Left lobe of liver (tissue), 2 donors: ENCODE measurements around the gene IGFBP2. TPM values are rescaled to one million over a fixed set of nuclear protein-coding genes. Genes with fewer than 3 reads are reported as not detected.
A peak's percentile ranks its signal among the peaks of the same experiment; 100 is the strongest.

Experiments
- ATAC-seq: fragments of 200-7000 bp; cut with Tn5 transposase; one replicate; pipeline ENCODE4 v1.9.1; 2020; ENCODE audit warnings: mild to moderate bottlenecking, moderate library complexity
- DNase-seq: peaks from one replicate; pipeline ENCODE4 v3.0.0-alpha.2; 2020; ENCODE audit warnings: low spot score
- total RNA-seq: library from RNA; stranded (reverse); gene quantifications from one replicate; pipeline ENCODE4 v1.2.1, GENCODE V29; 2021
- donor health status: DM: no; HTN: no; CAD: no; lungs with moderate emphysema.
- donor health status: DM: no; HTN: yes; CAD: no.

Gene IGFBP2
- total RNA-seq, 1 donor from 2014 or later: 404 TPM

DNA sequence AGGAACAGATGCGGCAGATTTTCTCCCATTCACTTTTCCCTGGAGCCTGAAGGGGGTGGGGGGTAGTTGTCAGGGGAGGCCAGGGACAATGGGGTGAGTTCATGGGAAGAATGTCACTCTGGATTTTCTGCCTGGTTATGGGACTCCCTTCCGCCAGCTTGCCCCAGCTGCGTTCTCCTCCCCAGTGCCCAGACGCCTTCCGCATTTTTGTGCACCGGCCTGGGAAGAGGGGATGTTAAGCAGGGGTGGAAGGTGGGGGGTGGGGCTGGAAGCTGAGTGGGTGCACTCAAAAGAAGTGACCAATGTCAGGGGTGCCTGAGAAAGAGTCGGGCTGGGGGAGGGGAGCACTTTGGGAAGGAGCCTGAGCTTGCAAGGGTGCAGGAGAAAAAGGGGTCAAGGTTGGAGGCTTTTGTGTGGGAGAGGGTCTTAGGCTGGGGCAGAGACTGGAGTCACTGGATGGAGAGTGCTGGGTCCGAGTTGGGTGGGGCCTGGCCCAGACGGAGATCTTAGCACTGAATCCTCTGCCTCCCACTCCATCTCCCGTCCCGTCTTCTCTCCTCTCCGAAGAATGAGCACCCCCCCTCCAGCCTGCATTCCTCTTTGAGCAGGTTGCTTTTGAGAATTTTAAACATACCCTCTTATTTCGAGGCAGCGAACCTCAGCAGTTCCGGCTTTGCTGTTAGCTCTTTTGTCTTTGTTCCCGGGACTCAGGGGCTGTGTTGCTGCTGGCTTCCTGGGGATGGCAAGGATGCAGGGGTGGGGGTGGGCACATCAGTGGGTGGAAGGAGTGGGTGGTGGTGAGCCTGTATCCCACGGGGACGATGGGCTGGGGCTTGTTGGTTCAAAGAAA, 2.7 kb downstream of the IGFBP2 start:
- no peak for DNase-seq
- ATAC-seq: no peak

DNA sequence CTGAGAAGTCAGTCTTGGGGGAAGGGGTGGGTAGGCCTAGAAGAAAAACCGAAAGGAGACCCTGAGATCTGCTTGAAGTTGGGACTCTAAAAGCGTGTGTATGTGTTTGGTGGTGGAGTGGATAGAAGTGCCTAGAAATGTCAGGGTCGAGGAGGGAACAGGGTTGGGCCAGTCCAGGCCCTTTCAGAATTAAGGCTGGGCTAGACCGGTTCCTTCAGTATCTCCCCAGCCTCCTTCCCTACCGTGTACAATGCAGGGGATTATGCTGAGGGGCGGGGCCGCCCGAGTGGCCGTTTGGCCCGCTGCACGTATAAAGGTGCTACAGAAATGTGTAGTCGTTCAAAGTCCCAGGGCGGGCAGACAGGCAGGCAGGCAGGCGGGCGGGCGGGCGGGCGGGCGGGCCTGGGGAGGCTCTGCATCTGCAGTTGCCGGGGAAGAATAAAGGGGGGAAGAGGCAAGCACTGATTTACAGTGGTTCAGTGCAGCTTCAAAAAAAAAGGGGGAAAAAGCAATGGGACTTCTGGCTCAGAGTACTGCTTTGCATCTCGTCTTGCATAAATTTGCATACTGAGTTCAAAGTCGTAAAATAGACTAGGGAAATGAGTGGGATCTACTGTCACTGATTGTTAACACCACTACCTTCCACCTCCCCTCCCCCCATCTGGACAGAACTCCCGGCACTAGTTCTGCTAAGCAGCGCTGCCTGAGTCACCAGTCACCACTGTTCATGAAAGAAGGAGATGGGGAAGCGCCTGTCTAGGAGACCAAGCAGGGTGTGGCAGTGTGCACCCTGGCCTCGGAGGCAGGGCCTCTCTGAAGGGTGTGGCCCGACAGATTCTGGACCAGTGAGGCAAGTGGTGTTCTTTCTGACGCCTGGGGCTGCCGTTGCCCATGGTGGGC, 3.6 kb downstream of the IGFBP2 start:
- peak; percentile 69 for ATAC-seq
- peak; percentile 72 for DNase-seq

DNA sequence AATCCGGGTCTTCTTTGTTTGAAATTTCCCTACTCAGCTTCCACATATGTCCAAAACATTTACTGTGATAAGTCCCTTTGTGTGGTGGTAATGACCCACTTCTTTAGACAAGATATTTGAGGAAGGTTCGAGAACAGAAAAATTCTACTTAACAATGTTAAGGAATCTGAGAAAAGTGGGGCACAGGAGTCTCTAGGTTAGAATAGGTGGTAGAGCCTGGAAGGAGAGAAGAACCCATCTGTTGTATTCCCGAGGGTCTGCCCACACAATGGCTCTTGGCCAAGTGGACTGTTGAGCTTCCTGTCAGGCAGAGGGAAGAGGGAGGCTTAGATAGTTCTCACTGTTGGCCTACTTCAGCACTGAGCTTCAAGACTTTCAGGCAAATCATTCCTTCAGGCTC, 4.3 kb downstream of the IGFBP2 start:
- DNase-seq (no peak), ATAC-seq (no peak)

DNA sequence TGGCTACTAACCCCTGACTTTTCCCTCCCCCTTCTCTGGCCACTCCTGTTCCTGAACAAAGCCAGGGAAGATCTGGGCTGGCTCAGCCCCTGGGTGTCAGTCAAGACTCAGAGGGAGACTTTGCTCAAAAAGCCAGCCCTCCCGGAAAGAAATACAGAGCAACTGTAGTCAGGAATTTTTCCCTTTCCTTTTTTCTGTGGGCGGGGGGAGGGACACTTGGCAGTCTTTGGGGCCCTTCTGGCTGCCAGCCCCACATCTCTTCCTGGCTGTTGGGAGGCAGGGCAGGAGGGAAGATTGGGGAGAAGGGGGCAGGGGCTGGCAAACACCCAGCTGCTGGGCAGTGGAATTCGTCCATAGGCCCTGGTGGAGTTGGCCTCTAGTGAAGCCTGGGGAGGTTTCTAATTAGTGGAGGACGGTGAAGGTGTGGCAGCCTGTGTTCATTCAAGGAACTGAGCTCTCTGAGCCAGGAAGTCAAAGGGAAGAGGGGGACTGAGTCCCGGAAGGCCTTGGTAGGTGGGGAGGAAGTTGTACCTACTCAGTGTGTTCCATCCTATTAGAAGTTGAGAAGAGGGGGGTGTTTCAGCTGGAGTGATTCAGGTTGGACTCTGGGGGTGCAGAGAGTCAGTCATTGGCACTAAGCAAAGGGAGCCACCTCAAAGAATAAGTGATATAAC, 10.9 kb downstream of the IGFBP2 start:
- ATAC-seq (peak; percentile 17), DNase-seq (no peak)

DNA sequence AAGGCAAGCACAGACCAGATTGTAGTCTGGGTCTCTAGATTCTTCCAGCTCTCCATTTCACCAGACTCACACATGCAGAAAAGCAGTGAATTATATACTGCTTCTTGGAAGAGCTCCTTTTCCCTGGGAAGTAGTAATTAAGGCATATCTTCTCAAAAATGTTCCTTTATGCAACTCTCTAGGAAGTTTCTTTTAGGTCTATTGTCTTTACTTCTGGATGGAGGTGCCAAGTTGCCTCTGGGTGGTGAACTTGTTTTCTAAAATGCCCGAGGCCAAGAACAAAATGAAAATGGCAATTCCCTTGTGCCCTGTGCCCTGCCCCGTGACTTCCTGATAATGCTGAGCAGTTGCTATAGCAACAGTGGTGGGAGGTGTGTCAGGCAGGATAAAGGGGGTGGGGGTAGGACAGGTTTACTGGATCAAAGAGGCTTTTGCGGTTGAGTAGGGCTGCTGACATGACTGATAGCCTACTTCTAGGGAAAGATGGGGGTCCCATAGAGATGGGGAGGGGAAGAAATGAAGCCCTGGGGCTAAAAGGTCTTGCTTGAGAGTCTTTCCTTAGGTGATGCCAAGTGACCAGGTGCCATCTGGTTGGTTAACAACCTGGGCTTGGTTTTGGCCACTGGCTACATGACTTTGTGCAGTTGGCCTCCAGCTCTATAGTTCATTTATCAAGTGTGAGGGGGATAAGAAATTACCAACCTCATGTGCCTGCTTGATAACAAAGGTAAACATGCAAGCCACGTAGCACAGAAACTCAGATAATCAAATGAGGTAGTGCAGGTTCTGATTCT, 11.8 kb downstream of the IGFBP2 start:
- ATAC-seq: peak; percentile 41
- no peak for DNase-seq

DNA sequence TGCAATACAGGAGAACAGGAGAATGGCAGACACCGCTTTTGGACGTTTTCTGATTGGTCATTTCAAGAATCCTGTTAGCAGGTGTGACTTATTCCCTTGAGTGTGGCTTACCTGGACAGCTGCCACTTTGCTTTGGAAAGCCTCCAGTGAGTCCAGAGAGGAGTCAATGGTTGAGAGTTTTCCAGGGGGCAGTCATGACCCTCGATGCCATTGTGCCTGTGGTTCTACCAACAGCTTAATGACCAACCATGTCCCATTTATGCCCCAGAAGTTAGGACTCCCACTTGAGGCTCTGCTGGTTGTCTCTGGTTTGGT, 12.4 kb downstream of the IGFBP2 start:
- DNase-seq: peak; percentile 57

DNA sequence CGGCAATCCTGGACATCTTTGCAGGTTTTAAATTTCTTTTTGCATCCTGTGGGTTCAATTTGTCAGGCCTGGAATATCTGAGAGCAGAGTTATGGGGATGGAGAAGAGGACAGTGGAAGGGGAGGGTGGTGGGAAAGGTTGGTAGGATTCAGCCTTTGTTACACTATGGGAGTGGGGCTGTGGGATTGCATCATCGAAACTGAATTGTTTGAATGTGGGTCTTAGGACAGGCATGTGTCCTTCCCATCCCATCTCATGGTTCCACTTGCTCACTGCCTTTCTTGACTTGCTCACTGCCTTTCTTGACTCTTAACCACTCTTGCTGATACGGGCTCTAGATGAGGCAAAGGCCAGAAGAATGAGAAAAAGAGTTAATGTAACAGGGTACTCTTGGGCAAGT, 12.9 kb downstream of the IGFBP2 start:
- DNase-seq (no peak), ATAC-seq (no peak)

More for the DNA sequence above, 12.4 kb downstream of the IGFBP2 start:
- peak; percentile 55 for ATAC-seq

DNA sequence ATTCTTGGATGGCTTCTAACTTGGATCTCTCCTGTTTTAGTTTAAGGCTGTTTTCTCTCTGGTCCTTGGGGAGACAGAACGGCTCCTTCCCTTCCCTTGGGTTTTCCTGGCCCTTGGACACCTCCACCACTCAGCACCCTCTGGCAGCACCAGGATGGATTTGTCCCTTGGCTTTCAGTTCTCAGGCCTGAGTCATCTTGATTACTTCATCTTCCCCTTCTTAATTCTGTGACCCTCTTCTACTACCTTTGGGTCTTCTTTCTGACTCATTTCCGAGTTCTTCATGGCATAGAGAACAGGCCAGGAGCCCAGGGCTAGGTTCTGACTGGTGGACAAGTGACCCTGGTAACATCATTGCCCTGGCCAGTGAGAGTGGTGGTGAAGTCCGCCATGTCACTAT, 14.9 kb downstream of the IGFBP2 start:
- DNase-seq: no peak
- no peak for ATAC-seq

DNA sequence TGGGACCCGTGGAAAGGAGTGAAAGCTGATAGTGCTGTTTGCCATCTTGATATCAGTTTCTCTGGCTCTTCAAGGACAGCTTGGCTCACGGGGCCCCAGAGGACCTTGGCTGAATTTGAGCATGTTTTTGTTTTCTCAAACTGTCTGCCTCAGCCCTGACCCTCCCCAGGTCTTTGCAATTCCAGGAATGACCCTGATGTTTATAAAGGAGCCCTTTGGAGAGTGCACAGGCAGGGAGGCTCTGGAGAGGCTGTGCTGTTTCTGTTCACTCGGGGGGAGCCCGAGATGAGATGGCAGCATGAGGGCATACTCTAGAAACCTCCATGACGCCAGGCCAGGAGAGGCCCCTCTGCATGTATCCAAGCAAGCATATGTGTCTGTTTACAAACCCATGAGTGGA, 16.4 kb downstream of the IGFBP2 start:
- ATAC-seq (no peak), DNase-seq (no peak)

DNA sequence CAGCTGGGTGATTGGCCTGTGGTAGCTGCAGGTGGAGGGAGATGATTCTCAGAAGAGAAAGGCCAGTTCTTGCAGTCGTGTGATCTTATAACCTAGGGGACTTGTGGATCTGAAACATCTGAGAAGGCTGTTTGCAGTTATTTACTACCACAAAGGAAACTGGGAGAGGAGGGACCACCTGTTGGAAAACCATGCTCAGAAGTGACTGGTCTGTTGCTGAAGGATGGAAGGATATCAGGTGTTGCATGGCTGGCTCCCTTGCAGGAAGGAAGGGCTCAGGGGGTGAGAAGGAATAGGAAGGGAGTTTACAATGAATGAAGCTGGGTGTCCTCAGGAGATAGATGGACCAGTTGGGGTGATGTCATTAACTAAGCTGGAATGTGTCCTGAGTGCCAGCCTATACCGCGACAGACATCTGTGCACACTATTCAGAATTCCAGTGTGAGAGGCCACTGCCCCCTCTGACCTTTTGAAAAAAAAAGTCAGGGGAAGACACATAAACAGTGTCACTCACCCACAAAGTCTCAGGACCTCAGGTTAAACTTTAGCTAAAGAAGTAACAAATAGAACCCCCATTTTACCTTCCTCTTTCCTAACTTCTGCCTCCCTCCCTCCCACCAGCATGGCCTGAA, 17.5 kb downstream of the IGFBP2 start:
- DNase-seq (no peak), ATAC-seq (peak; percentile 31)

DNA sequence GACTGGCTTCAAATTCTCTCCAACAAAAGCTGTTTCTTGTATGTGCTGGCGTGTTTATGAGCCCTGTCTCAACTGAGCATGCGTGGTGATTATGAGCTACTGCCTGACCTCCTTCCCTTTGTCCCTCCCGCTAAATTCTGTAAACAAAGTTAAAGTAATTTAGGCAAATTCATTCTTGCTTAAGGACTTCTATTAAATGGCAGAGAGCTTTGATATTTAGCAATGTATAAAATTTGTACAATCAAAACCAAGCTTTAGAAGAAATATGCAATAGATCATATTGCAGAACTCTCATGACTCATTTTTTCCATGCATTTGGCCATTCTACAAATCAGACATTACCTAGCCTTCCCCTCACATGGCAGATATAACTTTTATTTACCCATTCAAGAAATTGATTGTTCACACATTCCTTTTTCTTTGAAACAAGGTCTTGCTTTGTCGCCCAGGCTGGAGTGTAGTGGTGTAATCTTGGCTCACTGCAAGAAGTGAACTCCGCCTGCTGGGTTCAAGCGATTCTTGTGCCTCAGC, 18.2 kb downstream of the IGFBP2 start:
- ATAC-seq (no peak), DNase-seq (no peak)

DNA sequence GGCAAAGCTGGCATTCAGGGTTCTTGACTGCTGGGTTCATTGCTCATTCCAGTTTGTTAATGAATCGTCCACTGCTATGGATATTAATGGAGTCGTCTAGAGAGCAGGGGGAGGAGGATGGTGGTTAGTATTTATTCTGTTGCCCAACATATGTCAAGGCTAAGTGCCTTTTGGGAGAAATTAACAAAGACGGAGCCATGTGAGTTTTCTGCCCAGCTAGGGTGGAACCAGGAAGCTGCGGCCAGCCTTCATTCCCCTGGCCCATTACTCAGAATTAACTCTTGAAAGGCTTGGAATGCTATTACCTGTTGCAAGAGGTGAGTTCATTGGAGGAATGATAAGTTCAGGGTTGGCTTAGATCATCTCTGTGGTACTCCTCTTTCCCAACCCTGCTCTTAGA, 19.3 kb downstream of the IGFBP2 start:
- DNase-seq (no peak), ATAC-seq (no peak)

DNA sequence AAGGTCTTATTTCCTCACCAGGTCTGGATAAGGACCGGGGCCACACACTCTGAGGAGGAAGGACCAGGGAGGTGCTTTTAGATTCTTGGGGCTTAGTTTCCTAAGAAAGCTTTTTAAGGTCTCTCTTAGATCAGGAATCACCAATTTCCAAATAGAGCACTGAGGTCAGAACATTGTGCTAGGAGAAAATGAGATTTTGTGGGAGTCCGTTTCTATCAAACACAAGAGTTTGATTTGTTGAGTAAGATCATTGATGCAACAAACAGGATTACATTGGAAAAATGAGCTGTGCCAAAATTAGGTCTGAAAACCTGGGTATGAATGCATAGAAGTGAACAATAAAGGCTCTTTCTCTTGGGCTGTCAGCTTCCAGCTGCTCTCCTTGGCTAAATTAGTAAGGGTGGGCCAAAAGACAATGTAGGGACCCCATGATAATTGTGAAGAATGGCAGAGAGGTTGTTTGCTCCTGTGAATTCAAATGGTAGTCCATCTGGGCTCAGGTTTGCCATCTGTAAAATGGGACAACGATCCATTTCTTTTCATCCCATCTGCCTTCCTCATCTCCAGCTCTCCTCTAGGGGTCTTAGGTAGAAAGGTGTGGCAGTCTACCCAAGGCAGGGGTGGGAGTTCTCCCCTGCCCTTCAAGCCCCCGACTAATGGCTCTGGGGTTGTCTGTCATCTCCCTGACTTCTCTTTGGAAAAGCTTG, 20.0 kb downstream of the IGFBP2 start:
- DNase-seq: no peak

DNA sequence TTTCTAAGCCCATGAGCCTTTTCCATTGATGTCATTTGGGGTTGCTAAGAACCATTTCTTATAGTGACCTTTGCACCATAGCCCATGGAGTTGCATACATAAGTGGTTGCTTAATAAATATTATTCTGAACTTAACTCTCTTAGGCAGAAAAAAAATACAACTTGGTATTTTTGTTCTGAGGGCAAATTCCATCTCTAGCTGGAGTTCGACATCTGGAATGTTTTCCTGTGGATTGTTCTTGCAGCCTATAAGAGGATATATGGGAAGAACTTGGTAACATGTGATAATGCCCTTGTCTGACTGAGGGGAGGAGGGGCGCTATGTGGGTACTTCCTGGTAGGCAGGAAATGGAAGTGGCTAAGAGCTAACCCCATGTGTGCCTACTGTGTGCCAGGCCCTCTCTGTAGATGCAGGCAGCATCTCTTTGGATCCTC, 20.7 kb downstream of the IGFBP2 start:
- peak; percentile 5 for ATAC-seq
- DNase-seq: no peak

More for the DNA sequence above, 20.0 kb downstream of the IGFBP2 start:
- peak; percentile 31 for ATAC-seq

DNA sequence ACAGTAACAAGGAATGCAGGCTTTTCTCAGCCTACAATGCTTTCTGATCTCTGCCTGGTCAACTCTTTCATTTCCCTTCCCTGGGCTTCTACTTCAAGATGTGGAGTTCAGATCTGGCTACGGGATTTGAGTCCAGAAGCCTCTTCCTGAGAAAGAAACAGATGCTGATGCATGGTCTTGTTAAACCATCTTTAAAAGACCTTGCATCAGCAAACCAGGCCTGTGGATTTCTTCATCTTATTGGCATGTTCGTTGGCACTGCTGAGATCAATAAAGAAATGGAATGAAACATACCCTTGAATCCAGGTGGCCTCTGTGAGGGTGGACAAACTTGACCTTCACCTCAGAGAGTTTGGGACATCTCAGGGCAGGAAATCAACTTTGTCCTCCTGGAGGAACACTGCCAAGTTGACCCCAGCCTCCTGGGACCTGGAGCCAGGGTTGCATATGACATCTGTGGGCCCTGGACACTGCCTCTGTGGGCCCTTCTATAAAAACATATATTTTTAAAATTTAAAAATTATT, 21.4 kb downstream of the IGFBP2 start:
- no peak for DNase-seq
- ATAC-seq: peak; percentile 49

DNA sequence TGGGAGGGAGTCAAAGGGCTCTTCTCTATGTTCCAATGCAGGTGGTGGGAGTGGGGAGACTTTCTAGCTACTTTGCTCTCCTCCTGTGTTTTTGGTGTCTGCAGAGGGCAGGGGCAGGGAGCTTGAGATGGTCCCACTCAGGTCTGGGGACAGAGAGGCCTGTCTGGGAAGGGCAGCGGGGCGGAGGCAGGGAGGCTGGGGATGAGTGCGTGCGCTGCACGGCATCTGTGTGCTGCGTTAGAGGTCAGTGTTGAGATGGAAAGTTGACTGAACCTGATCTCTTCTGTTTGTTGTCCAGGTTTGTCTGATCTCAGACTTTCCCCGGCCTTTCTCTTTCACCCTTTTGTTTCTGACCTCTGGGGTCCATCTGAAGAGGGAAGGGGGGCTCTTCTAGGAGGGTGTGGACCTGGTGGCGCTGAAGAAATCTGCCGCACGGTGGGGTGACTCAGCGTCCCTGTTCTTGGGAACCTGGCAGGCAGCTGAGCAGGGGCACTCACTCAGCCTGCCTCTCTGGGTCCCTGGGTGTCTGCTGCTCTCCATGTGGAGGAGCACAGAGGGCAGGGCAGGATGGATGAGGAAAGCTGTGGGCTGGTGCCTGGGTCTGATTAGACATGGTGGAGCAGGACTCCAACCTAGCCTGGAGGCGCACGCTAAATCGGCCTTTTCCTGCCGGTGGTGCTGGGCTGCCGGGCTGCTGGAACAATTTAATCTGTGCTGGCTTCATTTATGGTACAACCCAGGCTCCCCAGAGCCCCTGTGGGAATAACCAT, 24.1 kb downstream of the IGFBP2 start:
- ATAC-seq: no peak
- DNase-seq: no peak

DNA sequence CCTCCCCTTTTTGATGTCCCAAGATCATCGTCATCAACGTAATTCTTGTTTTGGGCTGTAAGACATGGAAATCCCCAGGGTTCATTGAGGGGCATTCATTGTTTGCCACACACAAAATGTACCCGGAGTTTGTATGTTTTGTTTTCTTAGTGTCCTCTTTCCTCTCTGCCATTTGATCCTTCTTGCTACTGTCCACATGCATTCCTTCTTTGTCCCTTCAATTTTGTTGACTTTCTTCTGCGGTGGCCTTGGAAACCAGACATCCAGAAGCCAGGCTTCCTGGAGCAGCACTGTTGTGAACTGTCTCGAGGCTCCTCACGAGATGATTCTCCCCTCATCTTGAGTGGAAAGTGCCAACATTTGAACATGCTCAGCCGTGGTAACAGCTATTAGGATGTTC, 24.8 kb downstream of the IGFBP2 start:
- DNase-seq: no peak
- ATAC-seq: no peak

DNA sequence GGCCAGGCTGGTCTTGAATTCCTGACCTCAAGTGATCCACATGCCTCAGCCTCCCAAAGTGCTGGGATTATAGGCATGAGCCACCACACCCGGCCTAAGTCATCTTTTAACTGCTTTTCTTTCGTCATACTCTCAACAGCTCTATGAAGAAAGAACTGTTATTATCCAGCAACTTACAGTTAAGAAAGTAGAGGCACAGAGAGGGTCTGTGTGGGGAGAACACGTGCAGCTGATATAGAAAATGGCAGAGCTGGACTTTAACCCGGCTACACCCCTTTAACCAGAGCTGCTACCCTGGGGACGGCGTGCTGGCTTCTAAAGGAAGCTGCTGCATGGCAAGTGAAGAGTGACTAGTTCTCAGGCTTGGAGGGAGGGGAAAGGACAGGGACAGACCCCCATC, 25.5 kb downstream of the IGFBP2 start:
- ATAC-seq: no peak

More for the DNA sequence above, 25.5 kb downstream of the IGFBP2 start:
- DNase-seq: no peak
